ENCODE measurements around the gene CSRP3.

DNA sequence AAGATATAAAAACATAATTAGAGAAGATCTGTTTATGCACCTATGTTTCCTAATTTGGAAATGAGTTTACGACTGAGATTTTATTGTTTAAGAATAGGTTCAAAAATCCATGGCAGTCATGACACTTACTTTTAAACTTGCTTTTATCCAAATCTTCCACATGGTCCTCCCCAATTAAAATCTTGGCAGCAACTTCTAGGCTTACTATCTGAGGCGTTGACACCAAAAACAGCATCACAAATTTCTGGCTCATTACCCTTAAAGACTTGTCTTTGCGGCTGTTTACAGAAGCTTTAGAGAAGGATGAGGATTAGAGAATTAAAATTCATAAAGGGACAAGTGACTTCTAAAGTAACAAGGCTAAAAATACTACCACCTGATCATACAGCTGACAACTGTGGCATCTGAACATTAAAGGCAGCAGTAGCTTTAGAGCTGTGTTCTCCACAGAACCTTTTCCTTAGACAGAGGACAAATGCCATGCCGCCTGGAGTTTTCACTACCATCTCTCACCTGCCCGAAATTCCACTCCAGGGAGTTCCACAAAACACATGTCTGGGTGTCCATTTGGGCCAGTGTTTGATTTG is 32.5 kb upstream of the CSRP3 start:
- TF ChIP-seq, protein P1, sequence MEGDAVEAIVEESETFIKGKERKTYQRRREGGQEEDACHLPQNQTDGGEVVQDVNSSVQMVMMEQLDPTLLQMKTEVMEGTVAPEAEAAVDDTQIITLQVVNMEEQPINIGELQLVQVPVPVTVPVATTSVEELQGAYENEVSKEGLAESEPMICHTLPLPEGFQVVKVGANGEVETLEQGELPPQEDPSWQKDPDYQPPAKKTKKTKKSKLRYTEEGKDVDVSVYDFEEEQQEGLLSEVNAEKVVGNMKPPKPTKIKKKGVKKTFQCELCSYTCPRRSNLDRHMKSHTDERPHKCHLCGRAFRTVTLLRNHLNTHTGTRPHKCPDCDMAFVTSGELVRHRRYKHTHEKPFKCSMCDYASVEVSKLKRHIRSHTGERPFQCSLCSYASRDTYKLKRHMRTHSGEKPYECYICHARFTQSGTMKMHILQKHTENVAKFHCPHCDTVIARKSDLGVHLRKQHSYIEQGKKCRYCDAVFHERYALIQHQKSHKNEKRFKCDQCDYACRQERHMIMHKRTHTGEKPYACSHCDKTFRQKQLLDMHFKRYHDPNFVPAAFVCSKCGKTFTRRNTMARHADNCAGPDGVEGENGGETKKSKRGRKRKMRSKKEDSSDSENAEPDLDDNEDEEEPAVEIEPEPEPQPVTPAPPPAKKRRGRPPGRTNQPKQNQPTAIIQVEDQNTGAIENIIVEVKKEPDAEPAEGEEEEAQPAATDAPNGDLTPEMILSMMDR (IDR thresholded peaks at IDR 0.05; ENCODE audit: poor library complexity, severe bottlenecking) = no peak
- TF ChIP-seq, protein P2, sequence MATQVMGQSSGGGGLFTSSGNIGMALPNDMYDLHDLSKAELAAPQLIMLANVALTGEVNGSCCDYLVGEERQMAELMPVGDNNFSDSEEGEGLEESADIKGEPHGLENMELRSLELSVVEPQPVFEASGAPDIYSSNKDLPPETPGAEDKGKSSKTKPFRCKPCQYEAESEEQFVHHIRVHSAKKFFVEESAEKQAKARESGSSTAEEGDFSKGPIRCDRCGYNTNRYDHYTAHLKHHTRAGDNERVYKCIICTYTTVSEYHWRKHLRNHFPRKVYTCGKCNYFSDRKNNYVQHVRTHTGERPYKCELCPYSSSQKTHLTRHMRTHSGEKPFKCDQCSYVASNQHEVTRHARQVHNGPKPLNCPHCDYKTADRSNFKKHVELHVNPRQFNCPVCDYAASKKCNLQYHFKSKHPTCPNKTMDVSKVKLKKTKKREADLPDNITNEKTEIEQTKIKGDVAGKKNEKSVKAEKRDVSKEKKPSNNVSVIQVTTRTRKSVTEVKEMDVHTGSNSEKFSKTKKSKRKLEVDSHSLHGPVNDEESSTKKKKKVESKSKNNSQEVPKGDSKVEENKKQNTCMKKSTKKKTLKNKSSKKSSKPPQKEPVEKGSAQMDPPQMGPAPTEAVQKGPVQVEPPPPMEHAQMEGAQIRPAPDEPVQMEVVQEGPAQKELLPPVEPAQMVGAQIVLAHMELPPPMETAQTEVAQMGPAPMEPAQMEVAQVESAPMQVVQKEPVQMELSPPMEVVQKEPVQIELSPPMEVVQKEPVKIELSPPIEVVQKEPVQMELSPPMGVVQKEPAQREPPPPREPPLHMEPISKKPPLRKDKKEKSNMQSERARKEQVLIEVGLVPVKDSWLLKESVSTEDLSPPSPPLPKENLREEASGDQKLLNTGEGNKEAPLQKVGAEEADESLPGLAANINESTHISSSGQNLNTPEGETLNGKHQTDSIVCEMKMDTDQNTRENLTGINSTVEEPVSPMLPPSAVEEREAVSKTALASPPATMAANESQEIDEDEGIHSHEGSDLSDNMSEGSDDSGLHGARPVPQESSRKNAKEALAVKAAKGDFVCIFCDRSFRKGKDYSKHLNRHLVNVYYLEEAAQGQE (IDR thresholded peaks at IDR 0.05; ENCODE audit: borderline replicate concordance) = no peak
- TF ChIP-seq POLR2AphosphoS5 (IDR thresholded peaks at IDR 0.05) (no peak), EZH2 (IDR thresholded peaks at IDR 0.05; ENCODE audit: borderline replicate concordance, insufficient read depth, low read length, poor library complexity, severe bottlenecking) (no peak), MXI1 (conservative IDR thresholded peaks at IDR 0.05; ENCODE audit: poor library complexity, severe bottlenecking) (no peak), EP300 (conservative IDR thresholded peaks at IDR 0.05; ENCODE audit: poor library complexity, severe bottlenecking) (no peak), TAF1 (IDR thresholded peaks at IDR 0.05; ENCODE audit: low read depth) (no peak), RAD21 (conservative IDR thresholded peaks at IDR 0.05) (no peak)
